ENCODE results near the gene GRIP2.

GRIP2 gene

GRCh38 chr3:14550181-14550580 is 10.0 kb upstream of the GRIP2 start:
- H3K36me3 Mint-ChIP-seq = no peaks in the 10 kb centered on the region
- H3K4me3 Mint-ChIP-seq = no peak overlapping the region
- no peak overlapping the region for H3K27ac Mint-ChIP-seq
- H3K9me3 Mint-ChIP-seq = no peaks in the 10 kb centered on the region
- peaks cover 4% of the 10 kb centered on the region for H3K4me1 Mint-ChIP-seq
- H3K27me3 Mint-ChIP-seq = peaks cover 14% of the 10 kb centered on the region

GRCh38 chr3:14549256-14549919 is 9.2 kb upstream of the GRIP2 start:
- Mint-ChIP-seq H3K36me3 (no peaks in the 10 kb centered on the region), H3K4me3 (no peak overlapping the region), H3K9me3 (no peaks in the 10 kb centered on the region), H3K27me3 (peaks cover 11% of the 10 kb centered on the region), H3K4me1 (peaks cover 4% of the 10 kb centered on the region), H3K27ac (no peak overlapping the region)

- no peaks in the 10 kb centered on the region for H3K9me3 Mint-ChIP-seq
- no peak overlapping the region for H3K4me3 Mint-ChIP-seq
- H3K4me1 Mint-ChIP-seq = peaks cover 4% of the 10 kb centered on the region
- H3K27ac Mint-ChIP-seq = no peak overlapping the region
- peaks cover 7% of the 10 kb centered on the region for H3K27me3 Mint-ChIP-seq
- H3K36me3 Mint-ChIP-seq = no peaks in the 10 kb centered on the region
Measured at GRCh38 chr3:14548321-14548729, 8.2 kb upstream of the GRIP2 start.

GRCh38 chr3:14547693-14548092 is 7.6 kb upstream of the GRIP2 start:
- Mint-ChIP-seq H3K9me3 (no peaks in the 10 kb centered on the region), H3K4me3 (no peak overlapping the region), H3K27me3 (peaks cover 5% of the 10 kb centered on the region), H3K36me3 (no peaks in the 10 kb centered on the region), H3K27ac (no peak overlapping the region), H3K4me1 (peaks cover 4% of the 10 kb centered on the region)

- Mint-ChIP-seq H3K36me3 (no peaks in the 10 kb centered on the region), H3K27ac (no peak overlapping the region)
Measured at GRCh38 chr3:14546041-14546440, 5.9 kb upstream of the GRIP2 start.

GRCh38 chr3:14545251-14545635 is 5.1 kb upstream of the GRIP2 start:
- Mint-ChIP-seq H3K9me3 (no peaks in the 10 kb centered on the region), H3K27ac (no peak overlapping the region), H3K27me3 (peaks cover 4% of the 10 kb centered on the region), H3K36me3 (no peaks in the 10 kb centered on the region), H3K4me1 (peaks cover 2% of the 10 kb centered on the region), H3K4me3 (no peak overlapping the region)

More at GRCh38 chr3:14546041-14546440, 5.9 kb upstream of the GRIP2 start:
- no peak overlapping the region for H3K4me3 Mint-ChIP-seq
- no peaks in the 10 kb centered on the region for H3K9me3 Mint-ChIP-seq
- peaks cover 4% of the 10 kb centered on the region for H3K4me1 Mint-ChIP-seq
- peaks cover 5% of the 10 kb centered on the region for H3K27me3 Mint-ChIP-seq

GRCh38 chr3:14544282-14545250 is 4.4 kb upstream of the GRIP2 start:
- H3K27me3 Mint-ChIP-seq = peaks cover 4% of the 10 kb centered on the region
- no peak overlapping the region for H3K4me3 Mint-ChIP-seq
- H3K9me3 Mint-ChIP-seq = no peaks in the 10 kb centered on the region
- H3K4me1 Mint-ChIP-seq = no peaks in the 10 kb centered on the region
- H3K27ac Mint-ChIP-seq = no peak overlapping the region
- H3K36me3 Mint-ChIP-seq = no peaks in the 10 kb centered on the region

- no peak overlapping the region for H3K27ac Mint-ChIP-seq
- H3K36me3 Mint-ChIP-seq = no peaks in the 10 kb centered on the region
- H3K27me3 Mint-ChIP-seq = peaks cover 2% of the 10 kb centered on the region
- no peaks in the 10 kb centered on the region for H3K4me1 Mint-ChIP-seq
- no peak overlapping the region for H3K4me3 Mint-ChIP-seq
- no peaks in the 10 kb centered on the region for H3K9me3 Mint-ChIP-seq
Measured at GRCh38 chr3:14543446-14543845, 3.3 kb upstream of the GRIP2 start.

- no peak overlapping the region for H3K4me3 Mint-ChIP-seq
- no peaks in the 10 kb centered on the region for H3K9me3 Mint-ChIP-seq
- no peaks in the 10 kb centered on the region for H3K36me3 Mint-ChIP-seq
- H3K27me3 Mint-ChIP-seq = no peaks in the 10 kb centered on the region
- no peaks in the 10 kb centered on the region for H3K4me1 Mint-ChIP-seq
- no peak overlapping the region for H3K27ac Mint-ChIP-seq
Measured at GRCh38 chr3:14542656-14543055, 2.5 kb upstream of the GRIP2 start.

GRCh38 chr3:14541646-14542045 is 1.5 kb upstream of the GRIP2 start:
- H3K36me3 Mint-ChIP-seq = no peaks in the 10 kb centered on the region
- H3K27me3 Mint-ChIP-seq = no peaks in the 10 kb centered on the region
- no peaks in the 10 kb centered on the region for H3K9me3 Mint-ChIP-seq
- H3K4me3 Mint-ChIP-seq = no peak overlapping the region
- no peaks in the 10 kb centered on the region for H3K4me1 Mint-ChIP-seq
- no peak overlapping the region for H3K27ac Mint-ChIP-seq

- no peak overlapping the region for H3K4me3 Mint-ChIP-seq
- no peaks in the 10 kb centered on the region for H3K9me3 Mint-ChIP-seq
- no peaks in the 10 kb centered on the region for H3K4me1 Mint-ChIP-seq
- H3K27me3 Mint-ChIP-seq = no peaks in the 10 kb centered on the region
- H3K36me3 Mint-ChIP-seq = no peaks in the 10 kb centered on the region
- H3K27ac Mint-ChIP-seq = no peak overlapping the region
Measured at GRCh38 chr3:14540821-14541385, 761 bp upstream of the GRIP2 start.

- no peaks in the 10 kb centered on the region for H3K27me3 Mint-ChIP-seq
- H3K4me3 Mint-ChIP-seq = no peak overlapping the region
- H3K36me3 Mint-ChIP-seq = no peaks in the 10 kb centered on the region
- H3K4me1 Mint-ChIP-seq = no peaks in the 10 kb centered on the region
- no peak overlapping the region for H3K27ac Mint-ChIP-seq
- H3K9me3 Mint-ChIP-seq = no peaks in the 10 kb centered on the region
Measured at GRCh38 chr3:14539384-14539741, 779 bp downstream of the GRIP2 start.

- H3K36me3 Mint-ChIP-seq = no peaks in the 10 kb centered on the region
- no peak overlapping the region for H3K27ac Mint-ChIP-seq
- H3K4me3 Mint-ChIP-seq = no peak overlapping the region
- no peaks in the 10 kb centered on the region for H3K27me3 Mint-ChIP-seq
- H3K4me1 Mint-ChIP-seq = no peaks in the 10 kb centered on the region
- H3K9me3 Mint-ChIP-seq = no peaks in the 10 kb centered on the region
Measured at GRCh38 chr3:14538451-14539088, 1.6 kb downstream of the GRIP2 start.

- Mint-ChIP-seq H3K4me3 (no peak overlapping the region), H3K9me3 (no peaks in the 10 kb centered on the region), H3K27ac (no peak overlapping the region), H3K4me1 (no peaks in the 10 kb centered on the region), H3K36me3 (no peaks in the 10 kb centered on the region), H3K27me3 (peaks cover 2% of the 10 kb centered on the region)
Measured at GRCh38 chr3:14537590-14538450, 2.3 kb downstream of the GRIP2 start.

Measured in activated naive CD4-positive, alpha-beta T cell treated with anti-CD3 and anti-CD28 coated beads, Interleukin-2, amount 50 U/mL, for 24 hours (primary cell).